HG03064 (cell line): ENCODE results near the gene RAB6D.
"Not testable (repeated sequence)": the region's sequence is repeated elsewhere in the genome, so short reads cannot be mapped to it uniquely, and the experiment has no call there.

ENCODE experiments used
- ATAC-seq: cut with Tn5 transposase; IDR thresholded peaks from one replicate; pipeline ENCODE4 v1.9.1; 2021; ENCODE audit warnings: low read depth; ENCODE audit not compliant: unreplicated experiment

Gene RAB6D

DNA sequence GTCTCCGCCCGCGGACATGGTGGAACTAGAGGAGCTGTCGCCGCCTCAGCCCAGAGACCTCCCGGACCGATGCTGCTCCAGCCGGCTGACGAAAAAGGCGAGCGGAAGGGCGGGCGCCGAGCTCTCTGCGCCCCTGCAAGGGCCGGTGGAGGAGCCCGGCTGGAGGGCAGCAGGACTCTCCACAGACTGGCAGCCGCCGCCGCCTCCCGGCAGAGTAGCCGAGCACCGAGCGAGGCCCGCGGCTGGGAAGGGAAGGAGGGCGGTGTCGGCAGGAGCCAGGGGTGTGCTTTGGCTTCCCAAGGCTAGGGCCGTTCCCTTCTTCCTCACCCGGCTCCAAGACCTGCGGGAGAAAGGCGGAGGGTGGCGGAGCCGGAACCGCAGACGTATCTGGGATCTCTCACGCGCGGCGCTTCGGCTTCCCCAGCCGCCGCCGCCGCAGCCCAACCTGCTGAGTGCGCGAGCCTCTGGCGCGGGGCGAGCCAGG lies at the start of gene RAB6D:
TSS of gene RAB6D (minus strand) at position 466 of the 484 bp plus-strand sequence. CDS start at position 18, 448 bp downstream.
- not testable (repeated sequence) for ATAC-seq

DNA sequence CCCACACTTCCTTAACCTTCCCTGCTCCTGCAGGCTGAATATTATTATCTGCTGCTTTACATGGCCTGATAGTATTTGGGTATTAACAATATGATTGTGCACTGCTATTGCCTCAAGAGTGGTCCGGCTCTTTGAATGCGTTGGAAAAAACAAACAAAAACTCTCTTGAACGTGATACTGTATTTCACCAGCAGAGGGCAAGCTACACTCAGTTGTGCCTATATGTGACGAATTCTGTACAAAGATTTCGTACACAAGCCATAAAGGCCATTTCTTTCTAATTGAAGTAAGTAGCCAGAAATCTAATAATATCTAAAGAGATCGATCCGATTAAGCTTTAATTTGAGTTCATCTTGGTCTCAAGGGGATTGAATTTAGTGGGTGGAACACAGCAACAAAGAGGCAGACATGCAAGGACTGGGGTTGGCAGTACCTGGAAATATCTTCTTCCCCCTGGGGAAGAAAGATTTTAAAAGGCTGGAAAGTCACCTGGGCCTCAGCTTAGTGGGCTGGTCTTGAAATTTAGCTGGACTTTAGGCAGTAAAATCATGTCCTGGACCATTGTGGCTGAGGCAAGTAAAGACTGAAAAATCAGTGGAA lies 49.3 kb upstream of the RAB6D start:
- ATAC-seq, result peak; percentile 63

- no peak for ATAC-seq
These were observed 46.2 kb upstream of the RAB6D start for GRCh38 chr2:131410173-131410572.

GRCh38 chr2:131408778-131409177 lies 44.8 kb upstream of the RAB6D start:
- no peak for ATAC-seq

- no peak for ATAC-seq
These were observed 44.2 kb upstream of the RAB6D start for GRCh38 chr2:131408207-131408606.

GRCh38 chr2:131404753-131405152 lies 40.8 kb upstream of the RAB6D start:
- no peak for ATAC-seq

- no peak for ATAC-seq
These were observed 38.5 kb upstream of the RAB6D start for GRCh38 chr2:131402320-131403039.

DNA sequence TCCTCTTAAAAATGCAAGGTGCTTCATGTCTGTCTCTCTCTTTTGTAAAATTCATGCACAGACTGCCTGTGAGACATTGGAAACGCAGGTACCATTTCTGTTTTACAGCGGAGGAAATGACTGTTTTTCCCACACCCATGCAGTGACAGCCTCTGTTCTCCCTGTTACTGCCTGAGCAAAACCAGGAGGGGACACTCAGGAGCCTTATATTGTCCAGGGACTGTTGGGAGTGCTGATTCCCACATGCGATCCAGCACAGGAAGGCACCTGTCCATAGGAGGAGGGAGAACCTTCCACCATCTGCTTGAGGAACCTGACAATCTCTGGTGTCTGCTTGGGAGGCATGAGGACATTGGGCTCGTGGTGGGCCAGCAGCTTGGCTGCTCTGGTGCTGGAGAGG lies 36.9 kb upstream of the RAB6D start:
- no peak for ATAC-seq

DNA sequence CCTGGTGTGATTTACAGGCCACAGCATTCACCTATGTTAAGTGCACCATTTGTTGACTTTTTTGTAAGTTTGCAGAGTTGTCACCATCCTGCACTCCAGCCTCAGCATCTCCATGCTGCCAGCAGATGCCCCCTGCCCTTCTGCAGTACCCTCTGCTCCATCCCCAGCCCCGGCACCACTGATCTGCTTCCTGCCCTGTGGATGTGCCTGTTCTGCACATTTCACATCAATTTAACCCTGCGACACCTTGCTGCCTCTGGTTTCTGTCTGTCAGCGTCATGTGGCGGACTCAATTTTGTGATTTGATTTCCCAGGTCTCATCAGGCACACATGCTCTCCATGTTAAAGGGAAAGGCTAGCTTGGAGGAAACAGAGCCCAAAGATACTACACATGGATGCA lies 36.5 kb upstream of the RAB6D start:
- not testable (repeated sequence) for ATAC-seq

DNA sequence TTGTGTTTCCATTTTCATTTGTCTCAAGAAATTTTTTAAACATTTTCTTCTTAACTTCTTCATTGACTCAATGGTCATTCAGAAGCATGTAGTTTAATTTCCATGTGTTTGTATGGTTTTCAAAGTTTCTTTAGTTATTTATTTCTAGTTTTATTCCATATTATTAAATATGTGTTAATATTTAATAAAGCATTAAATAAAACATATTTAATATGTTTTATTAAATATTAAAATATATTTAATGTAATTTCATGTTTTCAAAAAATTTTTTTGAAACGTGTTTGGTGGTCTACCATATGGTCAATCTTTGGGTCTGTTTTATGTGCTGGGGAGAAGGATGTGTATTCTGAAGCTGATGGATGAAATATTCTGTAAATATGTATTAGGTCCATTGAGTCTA lies 32.2 kb upstream of the RAB6D start:
- not testable (repeated sequence) for ATAC-seq

DNA sequence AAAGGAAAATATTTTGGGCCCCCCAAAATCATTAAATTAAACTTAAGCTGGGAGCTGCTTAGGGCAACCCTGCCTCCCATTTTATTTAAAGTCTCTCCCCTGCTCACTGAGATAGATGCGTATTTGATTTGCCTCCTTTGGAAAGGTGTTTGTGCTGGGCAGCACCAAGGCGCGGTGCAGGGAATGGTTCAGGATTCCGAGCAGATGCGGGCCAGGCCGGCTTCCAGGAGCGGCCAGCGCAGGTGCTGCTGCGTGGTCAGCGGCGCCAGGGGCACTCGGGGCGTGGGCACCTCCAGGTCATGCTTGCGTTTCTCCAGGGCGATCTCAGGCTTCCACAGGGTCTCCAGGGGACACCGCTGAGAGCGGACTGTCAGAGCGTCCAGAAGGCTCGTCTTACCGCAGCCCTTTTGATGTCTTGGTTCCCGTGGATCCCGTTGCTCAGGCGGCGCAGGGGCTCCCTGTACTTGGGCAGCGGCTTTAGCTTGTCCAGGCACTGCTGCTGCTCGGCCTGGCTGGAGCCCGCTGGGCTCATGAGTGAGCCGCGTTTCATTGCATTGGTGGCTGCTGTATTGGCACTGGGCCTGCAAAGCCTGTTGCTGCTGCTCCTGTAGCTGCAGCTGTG lies 31.2 kb upstream of the RAB6D start:
- ATAC-seq, result not testable (repeated sequence)

DNA sequence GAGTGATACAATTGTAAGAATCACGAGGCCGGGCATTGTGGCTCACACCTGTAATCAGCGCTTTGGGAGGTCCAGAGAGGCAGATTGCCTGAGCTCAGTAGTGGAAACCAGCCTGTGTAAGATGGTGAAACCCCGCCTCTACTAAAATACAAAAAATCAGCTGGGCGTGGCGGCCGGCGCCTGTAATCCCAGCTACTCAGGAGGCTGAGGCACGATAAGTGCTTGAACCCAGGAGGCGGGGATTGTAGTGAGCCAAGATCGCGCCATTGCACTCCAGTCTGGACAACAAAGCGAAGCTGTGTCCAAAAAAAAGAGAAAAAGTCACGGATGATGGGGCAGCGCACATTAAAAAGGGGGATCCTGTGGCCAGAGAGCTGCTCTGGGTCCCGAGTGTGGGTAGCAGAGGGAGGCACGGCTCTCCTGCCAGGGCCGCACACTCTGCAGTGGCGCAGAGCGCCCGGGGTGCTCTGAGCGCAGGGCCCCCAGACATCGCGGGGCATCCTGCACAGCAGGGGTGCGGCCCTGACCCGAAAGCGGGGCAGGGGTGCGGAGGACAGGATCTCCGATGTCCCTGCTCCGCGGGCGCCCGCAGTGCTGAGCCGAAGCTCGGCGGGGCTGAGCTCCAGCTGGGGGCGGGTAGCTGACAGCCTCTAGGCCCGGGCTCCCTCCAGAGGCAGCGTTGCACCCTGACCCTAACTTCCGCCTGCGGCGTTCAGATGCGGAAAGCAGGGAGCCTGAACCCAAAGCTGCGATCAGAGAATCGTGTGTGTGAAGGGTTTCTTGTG lies 30.4 kb upstream of the RAB6D start:
- no peak for ATAC-seq

- ATAC-seq, result not testable (repeated sequence)
These were observed 28.0 kb upstream of the RAB6D start for GRCh38 chr2:131391953-131392352.

DNA sequence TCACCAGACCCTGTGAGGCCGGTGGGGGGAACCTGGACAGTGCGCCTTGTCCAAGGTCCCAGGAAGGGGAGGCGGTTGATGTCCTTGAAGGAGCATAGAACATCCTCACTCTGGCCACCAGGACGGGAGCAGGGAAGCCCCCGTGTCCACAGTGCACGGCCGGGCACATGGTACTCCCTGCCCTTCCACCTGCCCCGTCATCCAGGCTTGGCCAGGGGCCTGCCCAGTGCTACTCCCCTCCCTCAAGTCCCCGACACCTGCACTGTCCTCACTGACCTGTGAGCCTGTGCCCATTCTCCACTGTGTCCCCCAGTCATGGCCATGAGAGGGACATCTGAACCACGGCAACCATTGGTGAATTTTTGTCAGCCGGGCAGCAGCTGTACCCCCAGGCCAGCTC lies 27.5 kb upstream of the RAB6D start:
- not testable (repeated sequence) for ATAC-seq

- ATAC-seq, result not testable (repeated sequence)
These were observed 26.6 kb upstream of the RAB6D start for GRCh38 chr2:131390495-131391130.

DNA sequence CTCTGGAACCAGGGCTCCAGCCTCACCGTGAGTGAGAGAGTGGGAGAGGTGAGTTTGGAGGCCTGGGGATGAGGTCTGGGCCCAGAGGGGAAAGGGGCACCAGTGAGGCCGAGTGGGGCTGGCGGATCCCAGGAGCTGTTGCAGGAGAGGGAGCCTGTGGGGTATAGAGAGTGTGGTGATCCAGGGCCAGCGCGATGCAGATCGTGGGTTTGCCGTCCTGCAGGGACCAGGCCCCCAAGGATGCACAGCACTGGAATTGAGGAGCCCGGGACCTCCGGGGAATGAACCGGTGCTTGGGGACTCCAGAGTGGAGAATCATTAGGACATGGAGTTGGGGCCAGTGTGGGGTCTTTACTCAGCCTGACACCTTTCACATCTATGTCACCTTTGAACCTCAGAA lies 25.7 kb upstream of the RAB6D start:
- ATAC-seq, result no peak

DNA sequence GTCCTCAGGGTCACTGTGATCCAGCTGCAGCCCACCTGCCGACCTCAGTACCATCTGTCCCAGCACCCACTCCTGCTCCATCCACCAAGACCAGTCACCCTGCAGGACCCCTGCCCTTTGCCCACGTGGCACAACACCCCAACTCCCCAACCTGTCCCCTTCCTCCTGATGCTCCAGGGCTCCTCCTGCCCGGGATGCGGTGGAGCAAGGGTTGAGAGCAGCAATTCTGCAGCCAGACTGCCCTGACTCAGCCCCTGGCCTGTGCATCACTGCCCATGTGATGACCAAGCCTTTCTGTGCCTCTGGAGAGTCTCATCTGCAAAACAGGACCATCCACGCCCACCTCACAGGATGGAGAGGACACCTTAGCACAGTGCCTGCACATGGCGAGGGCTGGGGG lies 24.9 kb upstream of the RAB6D start:
- ATAC-seq, result not testable (repeated sequence)

DNA sequence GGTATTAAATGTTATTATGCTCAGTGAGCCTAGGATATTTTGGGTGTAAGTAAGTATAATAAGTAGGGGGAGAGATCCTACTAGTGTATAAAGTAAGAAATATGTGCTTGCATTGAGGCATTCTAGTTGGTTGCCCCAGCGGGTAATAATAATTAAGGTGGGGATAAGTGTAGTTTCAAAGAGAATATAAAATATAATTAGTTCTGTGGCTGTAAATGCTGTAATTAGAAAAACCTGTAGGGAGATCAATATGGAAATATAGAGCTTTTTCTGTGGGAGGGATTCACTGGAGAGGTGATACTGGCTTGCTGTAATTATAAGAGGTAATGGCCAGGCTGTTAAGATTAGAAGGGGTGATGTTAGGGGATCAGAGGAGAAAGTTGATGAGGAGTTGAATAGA lies 9.1 kb upstream of the RAB6D start:
- ATAC-seq, result not testable (repeated sequence)

DNA sequence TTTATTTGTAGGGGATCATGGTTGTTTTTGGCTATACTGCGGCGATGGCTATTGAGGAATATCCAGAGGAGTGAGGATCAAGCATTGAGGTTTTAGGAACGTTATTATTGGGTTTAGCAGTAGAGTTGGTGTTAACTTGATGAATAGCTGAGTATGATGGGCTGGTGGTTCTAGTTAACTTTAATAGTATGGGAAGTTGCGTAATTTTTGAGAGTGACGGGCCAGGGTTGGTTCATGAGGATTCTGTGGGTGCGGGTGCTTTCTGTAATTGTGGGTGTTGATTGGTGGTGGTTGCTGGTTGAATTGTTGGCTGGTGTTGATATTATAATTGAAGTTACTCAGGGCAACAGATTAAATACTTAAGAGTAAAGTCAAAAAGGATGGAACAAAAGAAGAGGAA lies 6.0 kb upstream of the RAB6D start:
- ATAC-seq, result no peak

DNA sequence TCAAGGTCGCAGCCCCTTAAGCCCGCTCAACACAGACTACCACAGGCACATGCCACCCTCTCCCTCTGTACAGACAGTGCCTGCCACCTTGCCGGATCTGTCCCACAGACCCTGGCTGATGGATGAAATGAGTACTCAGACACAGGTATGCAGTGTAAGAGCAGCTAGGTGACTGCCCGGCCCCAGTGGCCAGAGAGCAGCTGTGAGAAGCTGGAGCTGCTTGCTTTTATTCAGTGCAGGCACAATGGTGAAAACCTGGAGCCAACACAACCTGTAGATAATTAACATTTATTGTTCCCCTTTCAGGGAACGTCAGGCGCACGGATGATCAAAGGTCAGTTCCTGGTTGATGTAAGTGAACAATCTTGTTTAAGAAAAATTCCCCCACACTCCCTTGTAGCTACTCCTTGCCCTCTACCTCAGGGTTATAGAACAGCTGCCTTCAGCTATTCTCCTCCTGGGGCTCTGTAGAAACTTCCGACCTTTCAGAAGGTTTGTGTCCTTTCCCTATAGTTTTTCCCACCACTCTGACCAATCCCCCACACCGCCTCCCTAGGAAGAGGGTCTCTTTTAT lies 4.6 kb upstream of the RAB6D start:
- ATAC-seq, result not testable (repeated sequence)
